GM18508 (cell line): ENCODE measurements around the gene TRIM25.
"Not testable (repeated sequence)": the region's sequence is repeated elsewhere in the genome, so short reads cannot be mapped to it uniquely, and the experiment has no call there.

Source experiments
- ATAC-seq: cut with Tn5 transposase; IDR thresholded peaks from one replicate; pipeline ENCODE4 v1.9.1; 2021; ENCODE audit warnings: moderate number of reproducible peaks; ENCODE audit not compliant: insufficient read depth, unreplicated experiment

Gene TRIM25

GRCh38 chr17:56913867-56914580 lies at the start of gene TRIM25:
Gene TRIM25, minus strand, starts transcription at chr17:56914049. Its CDS starts 61 bp downstream, at chr17:56913988.
- peak; percentile 39 for ATAC-seq

- peak; percentile 85 for ATAC-seq
These were observed 47.0 kb upstream of the TRIM25 start, which contains the start of gene COIL for GRCh38 chr17:56960596-56961538. Gene COIL, minus strand, starts transcription at chr17:56961050. Its CDS starts 31 bp downstream, at chr17:56961019.

- ATAC-seq: no peak
These were observed 43.1 kb upstream of the TRIM25 start for GRCh38 chr17:56956992-56957391.

- ATAC-seq: no peak
These were observed 35.7 kb upstream of the TRIM25 start for GRCh38 chr17:56949595-56949994.

- ATAC-seq: no peak
These were observed 34.6 kb upstream of the TRIM25 start for GRCh38 chr17:56948491-56948890.

GRCh38 chr17:56947741-56948140 lies 33.9 kb upstream of the TRIM25 start:
- ATAC-seq: no peak

- ATAC-seq: no peak
These were observed 32.2 kb upstream of the TRIM25 start for GRCh38 chr17:56945938-56946505.

GRCh38 chr17:56943505-56944125 lies 29.8 kb upstream of the TRIM25 start:
- no peak for ATAC-seq

- no peak for ATAC-seq
These were observed 26.1 kb upstream of the TRIM25 start for GRCh38 chr17:56939869-56940484.

GRCh38 chr17:56938206-56938605 lies 24.4 kb upstream of the TRIM25 start:
- ATAC-seq: not testable (repeated sequence)

- ATAC-seq: no peak
These were observed 23.8 kb upstream of the TRIM25 start for GRCh38 chr17:56937687-56938086.

- no peak for ATAC-seq
These were observed 23.0 kb upstream of the TRIM25 start for GRCh38 chr17:56936697-56937322.

GRCh38 chr17:56935461-56935860 lies 21.6 kb upstream of the TRIM25 start:
- ATAC-seq: no peak

GRCh38 chr17:56934280-56934679 lies 20.4 kb upstream of the TRIM25 start:
- no peak for ATAC-seq

GRCh38 chr17:56933868-56934267 lies 20.0 kb upstream of the TRIM25 start:
- ATAC-seq: no peak

GRCh38 chr17:56933151-56933745 lies 19.4 kb upstream of the TRIM25 start:
- no peak for ATAC-seq

GRCh38 chr17:56930739-56931337 lies 17.0 kb upstream of the TRIM25 start:
- no peak for ATAC-seq

- no peak for ATAC-seq
These were observed 15.6 kb upstream of the TRIM25 start for GRCh38 chr17:56929362-56929969.
